Activated T-cell treated with anti-CD3 and anti-CD28 coated beads for 24 hours (primary cell): Measurements from ENCODE around the gene RAB11A.
A peak's percentile ranks its signal among the peaks of the same experiment; 100 is the strongest.

Source experiments
- DNase-seq: peaks from one replicate; pipeline ENCODE4 v3.0.0-alpha.2; 2020; ENCODE audit warnings: low read depth

The RAB11A gene

DNA sequence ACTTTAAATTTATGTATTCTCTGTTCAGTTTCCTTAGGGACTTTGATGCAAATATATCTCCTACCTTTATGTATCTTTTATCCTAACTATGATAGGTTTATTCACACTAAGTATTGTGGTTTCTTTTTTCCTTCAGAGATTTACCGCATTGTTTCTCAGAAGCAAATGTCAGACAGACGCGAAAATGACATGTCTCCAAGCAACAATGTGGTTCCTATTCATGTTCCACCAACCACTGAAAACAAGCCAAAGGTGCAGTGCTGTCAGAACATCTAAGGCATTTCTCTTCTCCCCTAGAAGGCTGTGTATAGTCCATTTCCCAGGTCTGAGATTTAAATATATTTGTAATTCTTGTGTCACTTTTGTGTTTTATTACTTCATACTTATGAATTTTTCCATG, 18.3 kb downstream of the RAB11A start:
- no peak for DNase-seq

DNA sequence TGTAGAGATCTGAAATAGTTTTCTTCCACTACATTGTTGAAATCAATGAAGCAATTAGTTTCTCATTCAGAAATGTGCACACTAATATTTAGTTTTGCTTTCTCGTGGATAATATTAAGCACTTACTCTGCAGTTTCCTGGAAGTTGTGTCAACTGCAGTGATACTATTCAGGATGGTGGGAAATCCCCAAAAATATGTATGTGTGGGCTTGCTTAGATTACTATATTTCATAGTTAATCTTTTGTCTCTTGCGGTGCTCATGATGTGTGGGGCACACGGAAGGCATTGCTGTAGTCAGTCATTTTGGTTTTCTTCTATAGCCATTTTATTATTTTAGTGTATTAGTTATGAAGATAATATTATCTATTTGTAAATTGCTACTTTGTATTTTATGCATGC, 19.7 kb downstream of the RAB11A start:
- DNase-seq: no peak

DNA sequence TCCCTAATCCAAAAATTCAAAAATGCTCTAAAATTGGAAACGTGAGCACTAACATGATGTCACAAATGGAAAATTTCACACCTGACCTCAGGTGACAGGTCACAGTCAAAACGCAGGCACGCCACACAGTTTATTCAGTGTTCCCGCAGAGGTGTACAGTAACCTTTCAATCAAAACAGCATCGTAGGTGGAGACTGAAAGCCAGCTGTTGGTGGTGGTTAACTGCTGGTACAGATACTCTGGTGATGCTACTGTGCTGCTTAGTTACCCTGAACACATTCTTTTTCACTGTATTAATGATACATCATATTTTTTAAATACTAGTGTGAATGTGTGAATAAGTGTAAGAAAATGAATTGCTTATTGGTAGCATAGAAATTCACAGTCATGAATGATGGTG, 23.8 kb downstream of the RAB11A start:
- DNase-seq: no peak

DNA sequence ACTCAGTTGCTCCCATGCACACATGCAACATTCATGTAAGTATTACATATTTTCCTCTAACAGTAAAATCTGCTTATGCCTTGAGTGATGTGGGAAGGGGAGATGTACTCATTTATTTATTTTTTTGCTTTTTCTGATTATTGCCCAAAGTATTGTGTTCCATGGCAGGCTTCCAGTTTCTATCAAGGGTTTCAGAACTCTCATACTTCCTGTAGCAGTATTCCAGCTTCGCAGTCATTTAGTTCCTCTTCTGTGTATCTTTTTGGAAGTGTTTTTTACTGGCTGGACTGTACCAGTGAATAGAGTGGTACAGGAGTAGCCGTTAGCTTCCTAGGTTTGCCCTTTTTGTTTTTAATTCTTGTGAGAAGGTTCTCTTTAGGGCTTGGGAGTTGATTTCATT, 26.9 kb downstream of the RAB11A start:
- DNase-seq: no peak

DNA sequence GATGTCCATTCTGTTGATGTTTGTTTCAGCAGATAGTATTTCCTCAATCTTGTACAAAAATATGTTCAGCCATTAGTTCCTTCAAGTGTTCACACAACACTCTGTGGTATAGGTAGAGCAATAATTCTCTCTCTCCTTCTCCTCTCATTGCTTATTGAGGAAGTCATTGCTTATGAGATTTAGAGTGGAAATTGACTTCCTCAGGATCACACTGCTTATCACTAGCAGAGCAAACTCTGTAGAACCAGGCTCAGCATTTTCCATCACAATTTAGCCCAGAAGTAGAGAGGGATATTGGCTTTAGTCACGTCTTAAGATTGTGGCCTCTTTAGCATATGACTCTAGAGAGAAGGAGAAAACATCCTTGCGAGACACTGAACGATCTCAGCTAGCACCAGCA, 31.2 kb downstream of the RAB11A start:
- no peak for DNase-seq

DNA sequence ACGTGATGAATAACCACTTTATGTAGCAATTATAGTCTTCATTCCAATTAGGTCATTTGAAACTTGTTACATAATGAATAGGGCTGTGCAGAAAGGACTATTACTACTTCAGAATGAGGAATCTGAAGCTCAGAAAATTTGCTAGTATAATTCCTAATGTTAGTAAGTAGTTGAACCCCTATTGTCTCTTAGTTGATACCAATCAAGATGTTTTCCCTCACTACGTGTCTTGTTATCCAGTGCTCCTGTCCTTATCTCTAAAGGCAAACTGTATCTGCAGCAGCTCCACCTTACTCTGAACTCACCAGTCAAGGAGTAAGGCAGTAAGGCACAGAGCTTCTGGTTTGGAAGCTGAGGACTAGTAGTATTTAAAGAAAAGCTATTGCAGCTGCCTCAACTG, 32.0 kb downstream of the RAB11A start:
- no peak for DNase-seq

DNA sequence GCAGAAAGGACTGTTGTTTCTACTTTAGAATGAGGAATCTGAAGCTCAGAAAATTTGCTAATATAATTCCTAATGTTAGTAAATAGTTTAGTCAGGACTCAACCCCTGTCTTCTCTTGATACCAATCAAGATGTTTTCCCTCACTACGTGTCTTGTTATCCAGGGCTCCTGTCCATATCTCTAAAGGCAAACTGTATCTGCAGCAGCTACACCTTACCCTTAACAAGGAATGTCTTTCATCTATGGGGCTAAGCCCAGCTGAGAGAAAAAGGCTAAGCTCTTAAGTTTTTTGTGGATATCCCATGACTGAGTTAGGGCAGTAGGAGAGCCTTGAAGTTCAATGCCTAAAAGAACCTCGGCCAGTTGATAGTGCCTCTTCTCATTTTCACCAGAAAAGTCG, 32.5 kb downstream of the RAB11A start:
- no peak for DNase-seq

DNA sequence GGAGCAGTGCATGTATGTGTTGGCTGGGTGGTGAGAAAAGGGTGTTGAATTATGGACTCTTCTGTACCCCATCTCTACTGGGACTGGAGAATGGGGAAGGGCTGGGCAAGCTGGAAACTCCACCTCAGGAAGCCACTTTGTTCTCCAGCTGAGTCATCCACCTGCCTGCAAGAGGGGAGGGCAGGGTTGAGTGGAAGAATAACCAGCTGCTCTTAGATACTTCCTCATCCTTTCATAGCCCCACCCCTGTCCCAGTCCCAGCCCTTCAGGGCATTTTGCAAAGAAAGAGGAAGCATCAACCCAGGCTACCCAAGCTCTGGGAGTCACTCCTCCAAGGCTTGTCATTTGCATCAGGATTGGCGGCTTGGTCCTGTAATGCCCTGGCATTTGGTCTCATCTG, 33.1 kb downstream of the RAB11A start:
- DNase-seq: no peak

DNA sequence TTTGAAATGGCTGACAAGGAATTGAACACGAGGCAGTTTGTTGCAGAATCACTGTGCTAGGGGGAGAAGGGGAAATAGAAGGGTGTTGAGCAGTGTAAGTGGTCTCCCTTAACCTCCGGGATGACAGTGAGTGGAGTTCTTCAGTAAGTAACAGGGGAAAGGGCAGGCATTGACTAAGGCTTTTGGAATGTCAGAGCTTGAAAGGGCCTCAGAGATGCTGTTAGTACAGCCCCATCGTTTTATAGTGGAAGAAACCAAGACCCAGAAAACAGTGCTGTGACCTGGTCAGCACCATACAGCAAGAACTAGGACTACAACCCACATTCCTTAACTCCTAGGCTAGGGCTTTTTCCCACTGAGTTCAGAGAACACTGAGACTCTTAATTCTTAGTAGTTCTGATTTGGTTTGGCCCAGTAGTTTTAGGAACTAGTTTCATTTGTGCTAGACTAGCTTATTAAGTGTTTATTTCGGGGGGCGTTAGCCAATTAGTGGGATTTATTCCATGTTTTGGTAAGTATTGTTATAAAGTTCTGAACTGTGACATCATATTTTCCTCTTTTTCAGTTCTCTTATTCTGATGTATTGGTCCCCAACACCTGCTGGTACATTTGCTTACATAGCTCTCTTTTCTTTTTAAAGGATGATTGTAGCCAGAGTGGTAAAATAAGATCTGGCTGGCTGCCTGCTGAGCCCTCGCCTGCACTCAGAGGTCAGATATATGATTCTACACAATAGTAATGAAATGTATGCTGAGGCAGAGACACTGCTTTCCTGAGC, 34.2 kb downstream of the RAB11A start:
- no peak for DNase-seq

DNA sequence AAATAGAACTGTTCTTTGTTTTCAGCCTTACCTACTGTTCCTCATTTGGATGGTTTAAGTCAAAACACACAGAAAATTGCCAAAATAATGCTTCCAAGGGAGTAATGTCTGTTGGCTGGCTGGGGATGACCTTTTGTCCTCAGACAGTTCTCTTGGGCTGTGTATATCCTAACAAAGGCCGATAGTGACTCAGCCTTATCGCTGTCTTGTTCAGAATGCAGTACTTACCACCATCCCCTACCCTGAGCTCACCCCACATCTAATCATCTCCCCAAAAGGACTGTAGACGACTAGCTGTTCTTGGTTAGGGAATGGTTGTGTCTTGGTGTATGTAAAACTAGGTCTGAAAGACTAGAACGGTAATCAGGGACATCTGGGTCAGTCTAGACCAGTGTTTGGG, 35.0 kb downstream of the RAB11A start:
- DNase-seq: no peak

DNA sequence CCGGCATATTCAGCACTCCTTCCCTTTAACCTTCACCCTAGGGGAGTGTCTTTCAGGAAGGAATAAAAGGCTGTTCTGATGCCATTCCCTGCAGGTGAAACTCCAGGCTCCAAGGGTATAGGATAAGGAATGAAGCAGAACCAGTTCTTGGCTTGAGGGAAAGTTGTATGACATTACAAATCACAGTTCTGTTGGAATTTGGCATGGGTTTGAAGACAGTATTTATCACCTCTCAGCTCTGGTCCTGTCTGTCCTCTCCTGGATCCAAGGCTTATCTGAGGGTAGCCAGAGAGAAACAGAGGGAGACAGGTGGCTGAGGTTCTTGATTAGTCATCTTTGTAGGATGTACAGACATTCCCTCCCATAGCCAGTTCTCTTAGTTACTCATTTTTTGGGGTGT, 37.1 kb downstream of the RAB11A start:
- DNase-seq: no peak

DNA sequence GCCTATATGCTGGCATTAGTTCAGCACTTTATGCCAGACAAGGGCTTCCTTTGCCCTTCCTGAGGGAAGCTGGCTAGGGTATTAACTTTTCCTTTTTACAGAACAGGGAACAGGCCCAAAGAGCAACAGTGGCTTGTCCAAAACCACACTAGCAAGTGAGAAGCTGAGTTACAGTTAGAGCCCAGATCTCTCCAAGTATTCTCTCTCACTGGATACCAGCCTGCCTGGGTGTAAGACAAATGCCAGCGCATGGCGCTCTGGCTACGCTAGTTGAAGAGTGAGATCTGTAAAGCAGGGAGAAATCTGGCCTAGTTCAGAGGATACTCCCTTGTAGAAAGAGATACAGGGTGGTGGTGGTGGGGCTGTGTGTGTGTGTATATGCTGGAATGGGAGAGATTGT, 38.4 kb downstream of the RAB11A start:
- no peak for DNase-seq

DNA sequence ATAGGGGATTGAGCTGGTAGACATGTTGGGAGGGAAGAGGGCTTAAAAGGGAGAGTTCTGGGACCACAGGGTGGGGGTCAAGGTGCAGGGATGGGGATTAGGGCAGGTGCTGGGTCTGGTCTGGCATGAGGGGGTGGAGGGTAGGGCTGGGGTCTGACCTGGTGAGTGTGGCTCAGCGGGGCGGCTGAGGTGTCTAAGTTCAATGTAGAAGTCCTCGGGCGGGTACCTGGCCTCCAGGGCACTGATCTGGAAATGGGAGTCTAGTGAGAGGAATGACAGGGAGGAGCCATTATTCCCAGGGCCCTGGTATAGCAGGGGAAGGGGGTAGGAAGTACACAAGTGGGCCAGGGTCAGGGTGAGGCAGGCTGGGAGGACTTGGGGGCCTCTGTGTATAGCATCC, 39.6 kb downstream of the RAB11A start:
- no peak for DNase-seq

DNA sequence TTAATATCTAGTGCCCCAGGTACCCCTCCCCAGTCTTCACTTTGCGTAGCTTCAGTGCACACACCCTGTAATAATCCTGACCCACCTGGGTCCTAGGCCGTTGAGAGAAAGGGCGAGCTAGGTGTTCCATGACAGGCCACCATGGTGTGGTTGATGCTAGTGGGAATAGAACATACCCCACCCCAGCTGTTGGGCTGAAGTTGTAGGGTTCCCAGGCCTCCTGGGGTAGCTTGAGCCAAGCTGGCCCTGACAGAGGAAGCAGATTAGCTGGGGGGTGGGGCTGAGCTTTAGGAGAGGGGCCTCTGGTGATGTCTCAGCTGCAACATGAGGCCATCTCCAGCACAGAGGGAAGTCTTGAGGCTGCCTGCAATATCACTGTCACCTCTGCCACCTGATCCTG, 40.5 kb downstream of the RAB11A start:
- DNase-seq: no peak

DNA sequence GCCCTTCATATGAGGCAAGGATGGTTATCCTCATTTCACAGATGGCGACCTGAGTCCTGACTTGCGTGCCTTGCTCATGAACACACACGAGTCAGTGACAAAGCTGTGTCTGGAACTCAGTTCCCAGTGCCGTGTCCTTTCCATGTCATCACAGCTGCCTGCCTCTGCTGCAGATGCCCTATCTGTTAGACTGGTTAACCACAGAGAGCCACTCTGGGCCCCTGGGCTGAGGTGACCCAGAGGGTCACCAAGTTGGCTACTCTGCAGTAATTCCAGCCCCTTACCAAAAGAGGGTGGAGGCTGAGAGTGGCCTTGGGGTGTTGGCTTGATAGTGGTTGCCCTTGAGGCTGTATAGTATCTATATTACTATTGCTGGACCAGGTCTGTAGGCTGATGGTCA, 41.0 kb downstream of the RAB11A start:
- no peak for DNase-seq

DNA sequence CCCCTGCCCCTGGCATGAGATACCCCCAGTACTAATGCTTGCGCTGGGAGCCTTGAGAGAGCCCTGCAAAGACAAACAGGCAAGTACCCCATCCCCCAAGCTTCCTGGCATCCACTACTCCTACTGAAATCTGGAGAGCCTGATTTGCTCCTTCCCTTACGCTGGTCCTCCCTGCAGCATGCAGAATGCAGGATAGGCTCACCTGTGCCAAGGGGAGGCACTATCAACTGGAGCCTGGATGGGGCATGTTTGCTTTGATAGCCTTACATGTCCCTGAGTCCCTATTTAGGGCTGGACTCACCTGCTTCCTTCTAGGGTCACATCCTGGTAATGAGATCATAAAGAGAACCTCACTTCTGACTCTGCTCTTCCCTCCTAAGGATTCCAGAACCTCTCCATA, 42.9 kb downstream of the RAB11A start:
- no peak for DNase-seq

DNA sequence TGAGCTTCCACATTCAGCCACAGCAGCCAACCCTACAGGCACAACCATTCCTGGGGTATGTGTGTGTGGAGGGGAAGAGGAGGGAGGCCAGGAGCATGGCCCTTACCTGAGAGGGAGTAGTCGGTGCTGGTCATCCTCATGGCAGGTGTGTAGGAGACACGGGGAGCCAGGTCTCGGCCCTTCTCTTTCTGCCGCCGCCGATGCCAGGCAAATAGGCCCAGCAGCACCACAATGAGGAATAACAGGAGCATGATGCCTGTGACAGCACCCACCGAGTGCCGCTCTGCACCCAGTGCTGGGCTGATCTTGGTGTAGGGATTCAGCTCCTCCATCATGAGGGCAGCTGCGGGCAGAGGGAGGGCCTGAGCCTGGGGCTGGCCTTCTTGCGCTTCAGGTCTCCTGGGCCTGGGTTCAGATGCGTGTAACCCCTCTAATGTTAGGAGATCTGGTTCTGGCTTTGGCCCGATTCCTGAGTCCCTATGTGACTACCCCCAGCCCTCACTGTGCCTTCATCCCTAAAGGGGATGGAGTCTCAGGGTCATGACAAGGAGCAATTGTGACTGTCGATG, 44.4 kb downstream of the RAB11A start:
- no peak for DNase-seq

DNA sequence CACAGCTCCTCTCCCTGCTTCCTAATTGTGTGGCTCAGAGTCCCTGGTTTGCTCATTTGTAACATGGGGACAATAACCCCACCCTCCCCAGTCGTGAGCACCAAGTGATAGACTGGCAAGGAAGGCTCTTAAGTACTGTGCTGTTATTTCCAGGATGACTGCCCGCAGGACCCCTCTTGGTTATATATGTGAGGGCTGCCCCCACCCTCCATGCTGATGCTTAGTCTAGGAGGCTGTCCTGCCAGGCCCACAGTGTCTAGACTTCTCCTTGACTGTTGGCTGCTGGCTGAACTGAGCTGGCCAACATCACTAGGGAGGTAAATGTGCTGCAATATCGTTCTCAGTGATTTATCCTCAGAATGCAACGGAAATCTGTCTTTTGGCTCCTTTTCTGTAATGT, 45.1 kb downstream of the RAB11A start:
- no peak for DNase-seq

DNA sequence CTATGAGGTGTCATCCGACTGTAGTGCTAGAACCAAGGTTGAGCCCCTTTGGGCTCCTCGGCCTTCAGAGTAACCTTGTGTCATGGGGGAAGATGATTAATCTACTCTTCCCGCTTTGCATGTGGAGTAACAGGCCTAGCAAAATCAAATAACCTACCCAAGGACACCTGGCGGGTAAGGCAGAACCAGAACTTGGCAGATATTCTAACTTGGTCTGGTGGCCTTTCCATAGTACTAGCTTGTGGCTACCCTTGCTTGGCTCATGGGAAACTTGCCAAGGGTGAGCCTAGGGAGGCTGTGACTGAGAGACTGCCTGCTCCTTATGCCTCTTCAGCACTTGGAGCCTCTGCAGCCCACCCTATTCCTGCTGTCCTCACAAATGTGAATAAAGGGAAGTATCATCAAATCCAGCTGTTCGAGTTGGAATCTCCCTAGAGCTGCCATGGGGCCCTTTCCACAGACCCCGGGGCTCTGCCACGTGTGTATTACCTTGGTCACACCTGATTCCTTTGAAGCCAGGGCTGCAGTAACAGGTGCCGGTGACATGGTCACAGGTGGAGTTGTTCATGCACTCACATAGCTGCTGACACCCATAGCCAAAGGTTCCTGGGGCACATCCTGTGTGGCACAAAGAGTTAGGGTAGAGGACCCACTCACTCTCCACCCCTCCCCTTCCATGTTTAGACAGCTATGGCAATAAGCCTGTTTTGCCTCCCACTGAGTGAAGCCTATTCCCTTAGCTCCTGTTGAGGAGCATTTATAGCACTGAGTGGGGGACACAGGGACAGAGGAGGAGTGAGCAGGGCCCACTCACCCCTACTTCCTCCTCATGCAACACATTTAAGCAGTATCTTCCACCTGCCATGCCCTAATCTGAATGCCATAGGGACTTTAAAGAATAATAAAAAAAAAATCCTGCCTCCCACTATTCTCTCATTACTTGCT, 46.0 kb downstream of the RAB11A start:
- no peak for DNase-seq

DNA sequence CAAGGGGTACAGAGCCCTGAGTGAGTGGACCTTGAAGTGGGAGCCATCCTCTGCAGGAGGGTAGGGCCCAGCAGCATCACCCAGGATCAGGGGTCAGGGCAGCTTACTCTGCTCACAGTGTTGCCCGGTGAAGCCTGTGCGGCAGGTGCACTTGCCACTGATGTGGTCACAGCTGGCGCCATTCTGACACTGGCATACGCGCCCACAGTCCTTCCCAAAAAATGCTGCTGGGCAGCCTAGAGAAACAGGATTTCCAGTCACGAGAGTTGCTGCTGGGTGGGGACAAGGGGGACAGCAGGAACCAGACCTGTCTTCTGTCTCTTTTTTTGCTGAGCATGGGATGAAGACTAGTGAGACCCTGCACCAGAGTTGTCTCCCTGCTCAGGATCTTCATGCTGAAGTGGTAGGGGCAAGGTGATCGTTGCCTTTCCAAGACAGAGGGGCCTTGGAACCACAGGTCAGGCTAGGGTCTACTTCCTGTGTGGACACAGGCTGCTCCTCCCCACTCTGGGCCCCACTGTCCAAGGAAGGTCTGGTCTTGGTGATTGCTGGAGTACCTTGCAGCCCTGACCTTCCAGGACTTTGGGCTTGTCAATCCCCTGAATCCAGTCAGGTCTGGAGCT, 46.9 kb downstream of the RAB11A start:
- no peak for DNase-seq

DNA sequence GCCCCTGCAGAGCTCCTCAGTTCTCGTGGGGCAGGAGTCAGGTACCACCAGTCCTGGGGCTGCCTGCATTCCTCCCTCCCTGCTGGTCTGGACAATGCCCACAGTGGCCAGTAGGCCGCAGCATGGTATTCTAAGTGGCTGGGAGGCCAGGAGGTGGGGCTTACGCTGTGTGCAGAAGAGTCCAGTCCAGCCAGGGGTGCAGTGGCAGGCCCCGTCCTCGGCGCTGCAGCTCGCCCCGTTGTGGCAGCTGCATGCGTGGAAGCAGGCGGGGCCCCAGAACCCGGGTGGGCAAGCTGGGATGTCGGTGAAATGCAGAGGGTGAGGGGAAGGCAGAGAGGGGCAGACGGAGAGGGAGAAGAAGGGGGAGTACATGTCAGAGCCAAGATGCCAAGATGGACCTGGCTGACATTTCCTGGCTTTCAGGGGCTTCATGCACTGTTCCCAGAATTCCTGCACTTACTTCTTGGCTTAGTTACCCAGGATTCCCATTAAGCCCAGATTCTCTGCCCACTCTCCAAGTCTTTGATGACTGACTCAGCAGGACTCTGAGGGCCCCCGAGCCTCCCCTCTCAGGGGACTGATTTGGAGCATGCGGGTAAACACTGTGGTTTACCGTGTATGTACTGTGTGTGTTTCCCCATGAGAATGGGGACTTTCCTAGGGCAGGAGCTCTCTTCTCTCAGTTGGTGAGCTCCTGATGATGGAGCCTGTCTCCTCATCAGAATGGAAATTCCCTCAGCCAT, 47.5 kb downstream of the RAB11A start:
- DNase-seq: peak; percentile 23

DNA sequence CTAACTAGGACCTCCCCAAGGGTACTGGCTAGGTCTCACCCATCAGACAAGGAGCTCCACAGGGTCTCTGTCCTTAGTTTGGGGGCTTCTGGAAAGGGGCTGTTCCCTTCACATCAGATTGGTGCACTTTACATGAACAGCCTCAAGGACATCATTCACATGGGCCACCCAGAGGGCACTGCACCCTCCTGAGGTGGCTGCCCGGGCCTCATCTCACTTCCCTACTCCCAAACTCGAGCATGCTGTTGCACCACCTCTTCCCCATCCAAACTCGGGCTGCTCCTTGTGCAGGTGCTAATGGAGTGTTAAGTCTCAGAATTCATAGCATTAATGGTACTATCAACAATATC, 48.1 kb downstream of the RAB11A start:
- no peak for DNase-seq
